Activated T-cell treated with anti-CD3 and anti-CD28 coated beads, Interleukin-2, amount 50 U/mL, for 48 hours (primary cell): Measurements from ENCODE around the gene RHOJ.
"Not testable (repeated sequence)": the region's sequence is repeated elsewhere in the genome, so short reads cannot be mapped to it uniquely, and the experiment has no call there.

Experiments used
- DNase-seq, 2 experiments: peaks; one replicate each; pipeline ENCODE4 v3.0.0-alpha.2; 2020

Gene RHOJ

GRCh38 chr14:63269561-63270225, 65.5 kb downstream of the RHOJ start:
- DNase-seq, result no peak

- no peak for DNase-seq
Measured at GRCh38 chr14:63273129-63273528, 68.9 kb downstream of the RHOJ start.

- DNase-seq, result no peak
Measured at GRCh38 chr14:63273717-63274655, 69.7 kb downstream of the RHOJ start.

- no peak for DNase-seq
Measured at GRCh38 chr14:63275611-63276010, 71.4 kb downstream of the RHOJ start.

GRCh38 chr14:63276016-63276415, 71.8 kb downstream of the RHOJ start:
- DNase-seq, result no peak

GRCh38 chr14:63276492-63277342, 72.5 kb downstream of the RHOJ start:
- no peak for DNase-seq

GRCh38 chr14:63277591-63278183, 73.4 kb downstream of the RHOJ start:
- no peak for DNase-seq

- DNase-seq, result not testable (repeated sequence)
Measured at GRCh38 chr14:63279933-63280332, 75.7 kb downstream of the RHOJ start.

GRCh38 chr14:63282997-63283883, 79.0 kb downstream of the RHOJ start:
- DNase-seq, result no peak

GRCh38 chr14:63283884-63284248, 79.6 kb downstream of the RHOJ start:
- DNase-seq, result no peak

- no peak for DNase-seq
Measured at GRCh38 chr14:63286071-63286470, 81.8 kb downstream of the RHOJ start.

GRCh38 chr14:63287666-63288483, 83.6 kb downstream of the RHOJ start:
- DNase-seq, result no peak

GRCh38 chr14:63288853-63289252, 84.6 kb downstream of the RHOJ start:
- no peak for DNase-seq

GRCh38 chr14:63290741-63291430, 86.6 kb downstream of the RHOJ start:
- no peak for DNase-seq

GRCh38 chr14:63292805-63293204, 88.6 kb downstream of the RHOJ start:
- no peak for DNase-seq

GRCh38 chr14:63295231-63295685, 91.0 kb downstream of the RHOJ start:
- no peak for DNase-seq

- peak in 1 of 2 experiments; percentile 19 for DNase-seq
Measured at GRCh38 chr14:63296060-63296563, 91.9 kb downstream of the RHOJ start.

GRCh38 chr14:63297372-63298063, 93.3 kb downstream of the RHOJ start:
- no peak for DNase-seq
